HEK293 (cell line): ENCODE measurements around the gene SLC23A3.

Source experiments
- ELK4 ChIP-seq: IDR thresholded peaks from 2 replicates; pipeline ENCODE4 v1.6.1; 2011; ENCODE audit warnings: mild to moderate bottlenecking, low read depth, low read length, borderline replicate concordance
- GLI4 ChIP-seq: fragments of 450-650 bp; formaldehyde crosslinking; IDR thresholded peaks from 2 replicates; pipeline ENCODE4 v1.5.1; 2016; ENCODE audit warnings: missing biosample characterization, missing genetic modification characterization
- GLIS2 ChIP-seq: fragments of 450-650 bp; formaldehyde crosslinking; IDR thresholded peaks from 2 replicates; pipeline ENCODE4 v1.5.1; 2016; ENCODE audit warnings: missing biosample characterization, missing genetic modification characterization
- HOXA7 ChIP-seq: sonication (generic); formaldehyde crosslinking; IDR thresholded peaks from 2 replicates; pipeline ENCODE4 v1.8.1; 2022; ENCODE audit warnings: missing genetic modification reagents, borderline replicate concordance
- HOXD13 ChIP-seq: sonication (generic); formaldehyde crosslinking; IDR thresholded peaks from 2 replicates; pipeline ENCODE4 v1.8.0; 2022; ENCODE audit warnings: missing genetic modification reagents, borderline replicate concordance
- SALL2 ChIP-seq: fragments of 450-650 bp; formaldehyde crosslinking; IDR thresholded peaks from 2 replicates; pipeline ENCODE4 v1.5.0; 2017; ENCODE audit warnings: missing biosample characterization, mild to moderate bottlenecking, missing genetic modification characterization, borderline replicate concordance
- ZBTB10 ChIP-seq: fragments of 450-650 bp; formaldehyde crosslinking; IDR thresholded peaks from 2 replicates; pipeline ENCODE4 v1.5.1; 2016; ENCODE audit warnings: missing biosample characterization, missing genetic modification characterization
- ZBTB20 ChIP-seq: fragments of 450-650 bp; formaldehyde crosslinking; IDR thresholded peaks from 2 replicates; pipeline ENCODE4 v1.5.1; 2016; ENCODE audit warnings: missing biosample characterization, missing genetic modification characterization
- ZBTB48 ChIP-seq: fragments of 450-650 bp; formaldehyde crosslinking; IDR thresholded peaks from 2 replicates; pipeline ENCODE4 v1.5.1; 2016; ENCODE audit warnings: missing biosample characterization, missing genetic modification characterization
- ZBTB6 ChIP-seq: fragments of 450-650 bp; formaldehyde crosslinking; IDR thresholded peaks from 2 replicates; pipeline ENCODE4 v1.5.1; 2017; ENCODE audit warnings: missing biosample characterization, missing genetic modification characterization
- ZBTB7A ChIP-seq: fragments of 450-650 bp; formaldehyde crosslinking; IDR thresholded peaks from 2 replicates; pipeline ENCODE4 v1.5.1; 2016; ENCODE audit warnings: low read depth, missing biosample characterization, missing genetic modification characterization
- ZEB2 ChIP-seq: fragments of 450-650 bp; formaldehyde crosslinking; IDR thresholded peaks from 2 replicates; pipeline ENCODE4 v1.5.1; 2016; ENCODE audit warnings: missing biosample characterization, missing genetic modification characterization
- ZIC2 ChIP-seq: fragments of 450-650 bp; formaldehyde crosslinking; IDR thresholded peaks from 2 replicates; pipeline ENCODE4 v1.5.1; 2016; ENCODE audit warnings: missing biosample characterization, missing genetic modification characterization
- ZNF10 ChIP-seq: fragments of 450-650 bp; formaldehyde crosslinking; IDR thresholded peaks from 2 replicates; pipeline ENCODE4 v1.5.1; 2017; ENCODE audit warnings: missing biosample characterization, missing genetic modification characterization
- ZNF132 ChIP-seq: fragments of 450-650 bp; formaldehyde crosslinking; IDR thresholded peaks from 2 replicates; pipeline ENCODE4 v1.5.1; 2017; ENCODE audit warnings: missing biosample characterization, missing genetic modification characterization, borderline replicate concordance
- ZNF138 ChIP-seq: fragments of 450-650 bp; formaldehyde crosslinking; IDR thresholded peaks from 2 replicates; pipeline ENCODE4 v1.5.1; 2016; ENCODE audit warnings: missing biosample characterization, missing genetic modification characterization, borderline replicate concordance
- ZNF16 ChIP-seq: fragments of 450-650 bp; formaldehyde crosslinking; IDR thresholded peaks from 2 replicates; pipeline ENCODE4 v1.5.1; 2016; ENCODE audit warnings: low read depth, missing biosample characterization, missing genetic modification characterization
- ZNF169 ChIP-seq: fragments of 450-650 bp; formaldehyde crosslinking; IDR thresholded peaks from 2 replicates; pipeline ENCODE4 v1.5.1; 2016; ENCODE audit warnings: missing biosample characterization, missing genetic modification characterization
- ZNF292 ChIP-seq: fragments of 450-650 bp; formaldehyde crosslinking; IDR thresholded peaks from 2 replicates; pipeline ENCODE4 v1.5.1; 2016; ENCODE audit warnings: low read depth, missing biosample characterization, missing genetic modification characterization, borderline replicate concordance
- ZNF433 ChIP-seq: fragments of 450-650 bp; formaldehyde crosslinking; IDR thresholded peaks from 2 replicates; pipeline ENCODE4 v1.5.1; 2016; ENCODE audit warnings: missing biosample characterization, missing genetic modification characterization, low read depth
- ZNF530 ChIP-seq: fragments of 450-650 bp; formaldehyde crosslinking; IDR thresholded peaks from 2 replicates; pipeline ENCODE4 v1.5.1; 2016; ENCODE audit warnings: low read depth, missing biosample characterization, missing genetic modification characterization
- ZNF544 ChIP-seq: fragments of 450-650 bp; formaldehyde crosslinking; IDR thresholded peaks from 2 replicates; pipeline ENCODE4 v1.5.0; 2017; ENCODE audit warnings: missing biosample characterization, missing genetic modification characterization
- ZNF571 ChIP-seq: fragments of 450-650 bp; formaldehyde crosslinking; IDR thresholded peaks from 2 replicates; pipeline ENCODE4 v1.5.0; 2017; ENCODE audit warnings: missing biosample characterization, missing genetic modification characterization
- ZNF580 ChIP-seq: fragments of 450-650 bp; formaldehyde crosslinking; IDR thresholded peaks from 2 replicates; pipeline ENCODE4 v1.5.1; 2016; ENCODE audit warnings: missing biosample characterization, missing genetic modification characterization
- ZNF585B ChIP-seq: fragments of 450-650 bp; formaldehyde crosslinking; IDR thresholded peaks from 2 replicates; pipeline ENCODE4 v1.5.1; 2016; ENCODE audit warnings: missing biosample characterization, missing genetic modification characterization
- ZNF677 ChIP-seq: fragments of 450-650 bp; IDR thresholded peaks from 2 replicates; pipeline ENCODE4 v1.5.0; 2018; ENCODE audit warnings: missing biosample characterization, mild to moderate bottlenecking, missing genetic modification characterization, moderate library complexity
- ZNF701 ChIP-seq: fragments of 450-650 bp; formaldehyde crosslinking; IDR thresholded peaks from 2 replicates; pipeline ENCODE4 v1.5.1; 2016; ENCODE audit warnings: missing biosample characterization, missing genetic modification characterization
- ZNF704 ChIP-seq: fragments of 450-650 bp; formaldehyde crosslinking; IDR thresholded peaks from 2 replicates; pipeline ENCODE4 v1.5.1; 2016; ENCODE audit warnings: missing biosample characterization, missing genetic modification characterization
- ZNF747 ChIP-seq: fragments of 450-650 bp; formaldehyde crosslinking; IDR thresholded peaks from 2 replicates; pipeline ENCODE4 v1.5.1; 2016; ENCODE audit warnings: missing biosample characterization, missing genetic modification characterization
- ZNF837 ChIP-seq: fragments of 450-650 bp; formaldehyde crosslinking; IDR thresholded peaks from 2 replicates; pipeline ENCODE4 v1.5.1; 2016; ENCODE audit warnings: missing biosample characterization, missing genetic modification characterization
- ZNF843 ChIP-seq: fragments of 450-650 bp; formaldehyde crosslinking; IDR thresholded peaks from 2 replicates; pipeline ENCODE4 v1.5.1; 2016; ENCODE audit warnings: missing biosample characterization, missing genetic modification characterization
- ZSCAN23 ChIP-seq: fragments of 450-650 bp; formaldehyde crosslinking; IDR thresholded peaks from 2 replicates; pipeline ENCODE4 v1.5.1; 2016; ENCODE audit warnings: missing biosample characterization, missing genetic modification characterization
- ZSCAN30 ChIP-seq: fragments of 450-650 bp; IDR thresholded peaks from 2 replicates; pipeline ENCODE4 v1.5.1; 2018; ENCODE audit warnings: missing biosample characterization, mild to moderate bottlenecking, missing genetic modification characterization, moderate library complexity
- TF ChIP-seq, protein P1 (sequence below): fragments of 450-650 bp; formaldehyde crosslinking; IDR thresholded peaks from 2 replicates; pipeline ENCODE4 v1.5.1; 2016; ENCODE audit warnings: missing biosample characterization, missing genetic modification characterization

Gene SLC23A3

GRCh38 chr2:219176818-219177551 lies 7.2 kb upstream of the SLC23A3 start, which contains the start of gene CNPPD1 (continued):
- TF ChIP-seq ZNF132 (tag by site-specific recombination) (no peak), GLI4 (tag by site-specific recombination) (no peak), ZNF16 (tag by site-specific recombination) (no peak), ZBTB7A (tag by site-specific recombination) (peak; percentile 6; the same call in 1 of the 2 replicates), ZNF837 (tag by site-specific recombination) (no peak), ZNF544 (tag by site-specific recombination) (no peak), ZNF843 (tag by site-specific recombination) (no peak), ZNF701 (tag by site-specific recombination) (no peak), GLIS2 (tag by site-specific recombination) (peak; percentile 96), ZNF10 (tag by site-specific recombination) (peak; percentile 28; the same call in 1 of the 2 replicates), ZSCAN30 (peak; percentile 75; the same call in 1 of the 2 replicates), HOXA7 (CRISPR knock-in tag) (no peak), ZNF138 (tag by site-specific recombination) (no peak), ZNF292 (tag by site-specific recombination) (no peak), ZBTB48 (tag by site-specific recombination) (peak; percentile 23; the same call in 1 of the 2 replicates), ZNF530 (tag by site-specific recombination) (no peak), ZNF747 (tag by site-specific recombination) (no peak), ZBTB20 (tag by site-specific recombination) (peak; percentile 95), HOXD13 (no peak), ZEB2 (peak; percentile 71; the same call in 1 of the 2 replicates), ZNF677 (tag by site-specific recombination) (no peak), ZNF433 (tag by site-specific recombination) (no peak), ZSCAN23 (no peak), SALL2 (tag by site-specific recombination) (no peak), ELK4 (no peak), ZNF704 (tag by site-specific recombination) (no peak), ZNF571 (no peak), ZNF585B (tag by site-specific recombination) (no peak), ZNF580 (no peak; the same call in 1 of the 2 replicates), ZBTB6 (tag by site-specific recombination) (no peak), ZIC2 (tag by site-specific recombination) (no peak), ZNF169 (tag by site-specific recombination) (no peak), ZBTB10 (0 out of 2 replicates have a peak, but pooled peaks have one; percentile 47)
- TF ChIP-seq, protein P1, sequence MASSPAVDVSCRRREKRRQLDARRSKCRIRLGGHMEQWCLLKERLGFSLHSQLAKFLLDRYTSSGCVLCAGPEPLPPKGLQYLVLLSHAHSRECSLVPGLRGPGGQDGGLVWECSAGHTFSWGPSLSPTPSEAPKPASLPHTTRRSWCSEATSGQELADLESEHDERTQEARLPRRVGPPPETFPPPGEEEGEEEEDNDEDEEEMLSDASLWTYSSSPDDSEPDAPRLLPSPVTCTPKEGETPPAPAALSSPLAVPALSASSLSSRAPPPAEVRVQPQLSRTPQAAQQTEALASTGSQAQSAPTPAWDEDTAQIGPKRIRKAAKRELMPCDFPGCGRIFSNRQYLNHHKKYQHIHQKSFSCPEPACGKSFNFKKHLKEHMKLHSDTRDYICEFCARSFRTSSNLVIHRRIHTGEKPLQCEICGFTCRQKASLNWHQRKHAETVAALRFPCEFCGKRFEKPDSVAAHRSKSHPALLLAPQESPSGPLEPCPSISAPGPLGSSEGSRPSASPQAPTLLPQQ: peak; percentile 48; the same call in 1 of the 2 replicates
